Measurements from ENCODE around the gene TNS1.

TNS1 gene

DNA sequence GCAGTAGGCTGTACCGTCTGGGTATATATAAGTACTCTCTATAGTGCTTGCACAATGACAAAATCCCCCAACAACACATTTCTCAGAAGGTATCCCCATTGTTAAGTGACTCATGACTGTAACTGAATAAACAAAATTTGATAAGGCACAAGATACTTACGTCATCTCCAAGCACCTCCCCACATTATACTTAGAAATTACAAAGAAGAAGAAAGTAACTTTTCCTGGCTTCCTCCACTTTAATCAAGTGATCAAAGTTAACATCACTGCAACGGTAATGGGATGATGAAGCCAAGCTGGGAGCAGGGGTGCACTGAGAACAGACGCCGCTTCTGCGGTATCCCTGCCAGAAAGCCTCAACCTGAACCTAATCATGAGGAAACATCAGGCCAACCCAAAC is 9.7 kb downstream of the TNS1 start:
- TF ChIP-seq, protein P1, sequence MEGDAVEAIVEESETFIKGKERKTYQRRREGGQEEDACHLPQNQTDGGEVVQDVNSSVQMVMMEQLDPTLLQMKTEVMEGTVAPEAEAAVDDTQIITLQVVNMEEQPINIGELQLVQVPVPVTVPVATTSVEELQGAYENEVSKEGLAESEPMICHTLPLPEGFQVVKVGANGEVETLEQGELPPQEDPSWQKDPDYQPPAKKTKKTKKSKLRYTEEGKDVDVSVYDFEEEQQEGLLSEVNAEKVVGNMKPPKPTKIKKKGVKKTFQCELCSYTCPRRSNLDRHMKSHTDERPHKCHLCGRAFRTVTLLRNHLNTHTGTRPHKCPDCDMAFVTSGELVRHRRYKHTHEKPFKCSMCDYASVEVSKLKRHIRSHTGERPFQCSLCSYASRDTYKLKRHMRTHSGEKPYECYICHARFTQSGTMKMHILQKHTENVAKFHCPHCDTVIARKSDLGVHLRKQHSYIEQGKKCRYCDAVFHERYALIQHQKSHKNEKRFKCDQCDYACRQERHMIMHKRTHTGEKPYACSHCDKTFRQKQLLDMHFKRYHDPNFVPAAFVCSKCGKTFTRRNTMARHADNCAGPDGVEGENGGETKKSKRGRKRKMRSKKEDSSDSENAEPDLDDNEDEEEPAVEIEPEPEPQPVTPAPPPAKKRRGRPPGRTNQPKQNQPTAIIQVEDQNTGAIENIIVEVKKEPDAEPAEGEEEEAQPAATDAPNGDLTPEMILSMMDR (IDR thresholded peaks at IDR 0.05; ENCODE audit: insufficient read depth, low read depth, low read length, missing control alignments) = no peak
- no peak for DNase-seq (ENCODE audit: low read depth)

DNA sequence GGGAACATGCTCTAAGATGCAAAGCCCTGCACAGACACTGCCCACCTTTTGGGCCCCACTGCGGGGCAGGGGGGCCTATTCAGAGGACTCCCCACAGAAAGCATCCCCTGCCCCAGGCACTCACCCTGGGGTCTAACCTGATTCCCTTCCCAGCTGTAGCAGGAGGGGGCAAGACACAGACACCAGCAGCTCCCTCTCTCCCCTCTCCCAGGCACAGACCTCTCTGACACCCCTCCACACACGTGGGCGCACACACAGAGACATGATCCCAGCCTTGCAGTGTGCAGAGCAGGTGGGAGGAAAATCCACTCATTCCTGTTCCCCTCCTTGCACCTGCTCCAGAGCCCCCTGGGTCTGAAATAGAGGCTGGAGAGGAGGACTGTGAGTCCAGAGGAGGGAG is 10.7 kb downstream of the TNS1 start:
- no peak overlapping the region for H3K4me3 ChIP-seq (ENCODE audit: low read depth, low read length)
- DNase-seq (ENCODE audit: low read depth) = no peak
- TF ChIP-seq, protein P1 (IDR thresholded peaks at IDR 0.05; ENCODE audit: insufficient read depth, low read depth, low read length, missing control alignments) = no peak

More for the DNA sequence above, 9.7 kb downstream of the TNS1 start:
- no peak overlapping the region for H3K4me3 ChIP-seq (ENCODE audit: low read depth, low read length)

DNA sequence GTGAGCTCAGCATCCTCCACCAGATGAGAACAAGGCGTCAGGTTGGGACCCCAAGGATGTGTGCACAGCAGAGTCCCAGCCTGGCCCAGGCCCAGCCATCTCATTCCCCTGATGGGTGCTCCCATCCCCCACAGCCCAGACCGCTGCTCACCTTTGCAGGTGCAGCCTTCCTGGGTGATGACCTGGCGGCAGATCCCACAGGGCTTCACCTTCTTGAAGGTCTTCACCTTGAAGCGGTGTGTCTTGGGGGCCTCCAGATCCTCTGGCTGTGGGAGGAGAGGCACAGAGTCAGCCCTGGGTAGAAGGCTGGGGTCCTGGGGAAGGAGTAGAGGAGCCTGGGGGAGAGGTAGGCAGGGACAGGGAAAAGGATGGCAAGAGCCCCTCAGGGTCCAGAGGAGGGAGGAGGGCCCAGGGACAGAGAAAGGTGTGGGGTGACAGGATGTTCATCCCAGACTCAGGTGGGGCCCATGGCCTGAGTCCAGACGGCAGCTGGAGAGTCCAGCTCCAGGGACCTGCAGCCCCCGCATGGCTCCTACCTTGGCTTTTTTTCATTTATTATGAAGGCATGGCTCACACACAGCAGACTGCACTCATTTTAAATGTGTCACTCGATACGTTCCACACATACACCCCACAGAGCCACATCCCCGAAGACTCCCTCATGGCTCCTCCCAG is 11.9 kb downstream of the TNS1 start:
- TF ChIP-seq, protein P1 (IDR thresholded peaks at IDR 0.05; ENCODE audit: insufficient read depth, low read depth, low read length, missing control alignments) = no peak
- no peak overlapping the region for H3K4me3 ChIP-seq (ENCODE audit: low read depth, low read length)
- DNase-seq (ENCODE audit: low read depth) = no peak

DNA sequence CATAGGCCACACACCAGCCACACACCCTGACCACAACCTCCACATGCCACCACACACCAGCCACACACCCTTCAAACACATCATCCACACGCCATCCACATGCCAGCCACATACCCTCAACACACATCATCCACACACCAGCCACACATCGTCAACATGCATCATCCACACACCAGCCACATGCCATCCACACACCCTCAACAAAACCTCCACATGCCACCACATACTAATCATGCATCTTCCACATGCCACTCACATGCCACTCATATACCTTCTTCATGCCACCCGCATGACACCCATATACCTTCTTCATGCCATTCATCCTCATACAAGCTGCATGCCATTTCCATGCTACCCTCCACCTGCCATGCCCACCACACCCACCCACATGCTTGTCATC is 12.4 kb downstream of the TNS1 start:
- no peak for DNase-seq (ENCODE audit: low read depth)
- TF ChIP-seq, protein P1 (IDR thresholded peaks at IDR 0.05; ENCODE audit: insufficient read depth, low read depth, low read length, missing control alignments) = no peak
- H3K4me3 ChIP-seq (ENCODE audit: low read depth, low read length) = no peak overlapping the region

DNA sequence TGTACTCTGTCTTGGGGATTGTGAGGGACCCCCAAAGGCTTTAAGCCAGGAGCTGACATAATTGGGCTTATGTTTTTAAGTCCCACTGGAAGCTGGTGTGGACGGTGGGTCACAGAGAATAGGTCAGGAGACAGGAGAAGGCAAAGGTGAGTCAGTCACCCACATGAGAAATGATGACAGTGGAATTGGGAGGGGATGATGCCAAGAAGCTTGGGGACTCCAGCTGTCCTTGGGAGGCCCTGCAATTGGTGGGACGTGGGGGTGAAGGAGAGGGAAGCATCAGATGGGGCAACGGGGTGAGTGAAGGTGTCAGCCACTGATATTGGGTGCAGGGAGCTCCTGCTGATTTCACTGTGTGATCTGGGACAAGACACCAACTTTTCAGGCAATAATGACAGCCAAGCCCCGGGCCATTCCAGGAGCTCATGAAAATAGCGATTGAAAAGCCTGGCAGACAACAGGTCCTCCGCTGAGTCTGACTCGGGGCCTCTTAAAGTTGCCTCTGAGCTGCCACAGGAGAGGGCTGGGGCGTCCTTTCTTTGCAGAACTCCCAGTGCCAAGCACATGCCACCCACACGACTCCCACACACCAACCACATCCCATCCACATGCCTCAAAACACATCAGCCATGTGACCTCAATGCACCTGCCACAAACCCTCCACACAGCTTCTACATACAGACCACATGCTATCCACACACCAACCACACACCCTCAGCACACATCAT is 13.4 kb downstream of the TNS1 start:
- no peak for DNase-seq (ENCODE audit: low read depth)
- TF ChIP-seq, protein P1 (IDR thresholded peaks at IDR 0.05; ENCODE audit: insufficient read depth, low read depth, low read length, missing control alignments) = no peak
- no peak overlapping the region for H3K4me3 ChIP-seq (ENCODE audit: low read depth, low read length)

DNA sequence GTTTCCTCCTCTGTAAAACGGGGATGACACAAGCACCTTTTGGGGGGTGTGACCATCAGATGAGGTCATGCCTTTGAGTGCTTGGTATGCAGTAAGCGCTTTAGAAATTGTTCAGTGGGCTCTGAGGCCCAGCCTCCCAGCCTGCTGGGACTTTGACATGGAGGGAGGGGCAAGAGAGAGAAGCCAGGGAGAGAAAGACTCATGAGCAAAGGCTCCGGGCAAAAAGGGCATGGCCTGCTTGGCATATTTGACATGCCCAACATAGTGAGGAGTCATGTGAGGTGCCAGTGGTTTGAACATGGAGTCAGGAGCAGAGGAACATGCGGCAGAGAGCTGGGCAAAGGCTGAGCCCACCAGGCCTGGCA is 14.0 kb downstream of the TNS1 start:
- DNase-seq (ENCODE audit: low read depth) = no peak
- no peak overlapping the region for H3K4me3 ChIP-seq (ENCODE audit: low read depth, low read length)
- TF ChIP-seq, protein P1 (IDR thresholded peaks at IDR 0.05; ENCODE audit: insufficient read depth, low read depth, low read length, missing control alignments) = no peak

Data from GM12865 (cell line).